IPS-20b (cell line): ENCODE measurements around the gene RAB43.

Experiments
- H3K27ac ChIP-seq: one replicate; pipeline ENCODE4 v1.5.1; 2013; ENCODE audit warnings: low read length
- H3K27me3 ChIP-seq: 2 replicates; pipeline ENCODE4 v1.6.1; 2013; ENCODE audit warnings: mild to moderate bottlenecking, low read length, inconsistent platforms; ENCODE audit not compliant: insufficient read depth
- H3K36me3 ChIP-seq: 2 replicates; pipeline ENCODE4 v1.6.1; 2013; ENCODE audit warnings: low read depth, mild to moderate bottlenecking, inconsistent platforms, low read length, moderate library complexity; ENCODE audit not compliant: insufficient read depth
- H3K4me1 ChIP-seq: 2 replicates; pipeline ENCODE4 v1.6.1; 2013; ENCODE audit warnings: mild to moderate bottlenecking, control low read depth, inconsistent platforms, low read length, moderate library complexity; ENCODE audit not compliant: insufficient read depth
- H3K4me3 ChIP-seq: 2 replicates; pipeline ENCODE4 v1.5.1; 2013; ENCODE audit warnings: mild to moderate bottlenecking, low read length, inconsistent platforms
- H3K9ac ChIP-seq: 2 replicates; pipeline ENCODE4 v1.6.1; 2013; ENCODE audit warnings: low read depth, mild to moderate bottlenecking, inconsistent platforms, low read length, moderate library complexity
- H3K9me3 ChIP-seq: 2 replicates; pipeline ENCODE4 v1.6.1; 2013; ENCODE audit warnings: mild to moderate bottlenecking, low read depth, low read length, inconsistent platforms; ENCODE audit not compliant: insufficient read depth

Gene RAB43

GRCh38 chr3:129038121-129038855 is 83.3 kb downstream of the RAB43 start:
- H3K9ac ChIP-seq: no peak overlapping the region
- H3K9me3 ChIP-seq: no peaks in the 10 kb centered on the region
- no peaks in the 10 kb centered on the region for H3K4me1 ChIP-seq
- H3K36me3 ChIP-seq: no peaks in the 10 kb centered on the region
- no peak overlapping the region for H3K27ac ChIP-seq
- no peak overlapping the region for H3K4me3 ChIP-seq
- no peaks in the 10 kb centered on the region for H3K27me3 ChIP-seq
